T-helper 1 cell treated with Interleukin-12 subunit alpha and Interleukin-12 subunit beta and Interleukin-4 antibody, amounts not matched to agents 30 μg/mL and 1 μg/mL, for 36 hours (primary cell): ENCODE data around the gene CERK.
"Not testable (repeated sequence)": the region's sequence is repeated elsewhere in the genome, so short reads cannot be mapped to it uniquely, and the experiment has no call there.

ENCODE experiments used
- H3K27ac Mint-ChIP-seq: one replicate; pipeline ENCODE4 v1.8.0; 2021; ENCODE audit warnings: mild to moderate bottlenecking, mixed read lengths
- H3K27me3 Mint-ChIP-seq: one replicate; pipeline ENCODE4 v1.8.0; 2021; ENCODE audit warnings: low read depth, mixed read lengths
- H3K36me3 Mint-ChIP-seq: one replicate; pipeline ENCODE4 v1.8.0; 2021; ENCODE audit warnings: low read depth, mixed read lengths
- H3K4me1 Mint-ChIP-seq: one replicate; pipeline ENCODE4 v1.8.0; 2021; ENCODE audit warnings: low read depth, mixed read lengths
- H3K4me3 Mint-ChIP-seq: one replicate; pipeline ENCODE4 v1.8.0; 2021; ENCODE audit warnings: mild to moderate bottlenecking, moderate library complexity, mixed read lengths
- H3K9me3 Mint-ChIP-seq: one replicate; pipeline ENCODE4 v1.8.0; 2021; ENCODE audit warnings: mixed read lengths

CERK gene

GRCh38 chr22:46635756-46636155 lies 102.3 kb downstream of the CERK start:
- Mint-ChIP-seq H3K9me3 (no peaks in the 10 kb centered on the region), H3K36me3 (peaks cover 2% of the 10 kb centered on the region), H3K4me3 (no peak overlapping the region), H3K4me1 (peaks cover 3% of the 10 kb centered on the region), H3K27me3 (no peaks in the 10 kb centered on the region), H3K27ac (no peak overlapping the region)

DNA sequence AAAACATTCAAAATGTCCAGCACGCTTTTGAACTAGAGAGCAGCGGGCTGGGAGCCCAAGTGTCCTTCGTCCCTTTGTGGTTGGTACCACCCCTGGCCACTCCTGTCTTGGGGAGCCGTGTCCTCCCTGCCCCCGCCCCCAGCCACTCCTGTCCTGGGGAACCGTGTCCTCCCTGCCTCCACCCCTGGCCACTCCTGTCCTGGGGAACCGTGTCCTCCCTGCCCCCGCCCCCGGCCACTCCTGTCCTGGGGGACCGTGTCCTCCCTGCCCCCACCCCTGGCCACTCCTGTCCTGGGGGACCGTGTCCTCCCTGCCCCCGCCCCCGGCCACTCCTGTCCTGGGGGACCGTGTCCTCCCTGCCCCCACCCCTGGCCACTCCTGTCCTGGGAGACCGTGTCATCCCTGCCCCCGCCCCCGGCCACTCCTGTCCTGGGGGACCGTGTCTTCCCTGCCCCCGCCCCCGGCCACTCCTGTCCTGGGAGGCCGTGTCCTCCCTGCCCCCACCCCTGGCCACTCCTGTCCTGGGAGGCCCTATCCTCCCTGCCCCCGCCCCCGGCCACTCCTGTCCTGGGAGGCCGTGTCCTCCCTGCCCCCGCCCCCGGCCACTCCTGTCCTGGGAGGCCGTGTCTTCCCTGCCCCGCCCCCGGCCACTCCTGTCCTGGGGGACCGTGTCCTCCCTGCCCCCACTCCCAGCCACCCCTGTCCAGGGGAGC lies 102.9 kb downstream of the CERK start:
- not testable (repeated sequence) for H3K9me3 Mint-ChIP-seq, H3K4me1 Mint-ChIP-seq, H3K27me3 Mint-ChIP-seq, H3K27ac Mint-ChIP-seq, H3K4me3 Mint-ChIP-seq, H3K36me3 Mint-ChIP-seq
